ENCODE results near the gene DLGAP1. TPM values are rescaled to one million over a fixed set of nuclear protein-coding genes. Genes with fewer than 3 reads are reported as not detected.

Gene DLGAP1
- total RNA-seq, 1 experiment from 2014 or later: 0.39 TPM

- ChIA-PET CTCF (interaction anchor here (1.3 to 2.8 kb wide), 6 partner anchors 8 to 291 kb away, joined by 3 to 37 read pairs (median 8); no protein-coding TSS in a partner anchor), RAD21 (ENCODE audit: low non-redundant PET in 1 of 2, low total read pairs in 2 of 2, uncharacterized antibody in 2 of 2, unreplicated experiment in 2 of 2) (interaction anchor here in 1 of 2 experiments (2.1 kb wide), 1 partner anchor 165 kb away, joined by 6 read pairs; no protein-coding TSS in a partner anchor), POLR2A (no interaction called here)
- no peak overlapping the region for H3K4me2 ChIP-seq (ENCODE audit: low read length)
- no peaks in the 10 kb centered on the region for H3K36me3 ChIP-seq (ENCODE audit: control insufficient read depth in 1 of 2, insufficient read depth in 2 of 2, low read length in 2 of 2)
- H3K4me3 ChIP-seq (replicated peaks in 1 of 2; ENCODE audit: low read depth in 1 of 2, low read length in 2 of 2): no peak overlapping the region
- no peaks in the 10 kb centered on the region for H3K9me2 ChIP-seq (ENCODE audit: insufficient read depth)
- ATAC-seq (no peak), DNase-seq (ENCODE audit: low read depth, low spot score) (no peak)
- H3K9me3 ChIP-seq (ENCODE audit: control insufficient read depth in 1 of 2, insufficient read depth in 1 of 2, low read depth in 1 of 2, low read length in 2 of 2): no peaks in the 10 kb centered on the region
- no peaks in the 10 kb centered on the region for H3K79me2 ChIP-seq (ENCODE audit: insufficient read depth, low read length)
- TF ChIP-seq EZH2phosphoT487 (IDR thresholded peaks at IDR 0.05; ENCODE audit: borderline replicate concordance) (no peak), POLR2AphosphoS5 (IDR thresholded peaks at IDR 0.05; ENCODE audit: low read depth, low read length) (no peak), EGR1 (IDR thresholded peaks at IDR 0.05; ENCODE audit: low read depth) (no peak), EZH2 (IDR thresholded peaks at IDR 0.05) (no peak), ZFX (IDR thresholded peaks at IDR 0.05) (no peak), YY1 (IDR thresholded peaks at IDR 0.05; ENCODE audit: extremely low read depth, insufficient replicate concordance, low read depth, low read length) (no peak), RAD21 (IDR thresholded peaks at IDR 0.05; ENCODE audit: low read depth) (no peak), TCF7L2 (IDR thresholded peaks at IDR 0.05; ENCODE audit: borderline replicate concordance, extremely low read depth, insufficient read depth, insufficient read length) (no peak), SIN3A (IDR thresholded peaks at IDR 0.05; ENCODE audit: low read depth) (no peak), POLR2A (IDR thresholded peaks at IDR 0.05; ENCODE audit: borderline replicate concordance, extremely low read depth, insufficient read depth, insufficient read length) (no peak), JUND (IDR thresholded peaks at IDR 0.05) (no peak)
- no peak overlapping the region for H3K9ac ChIP-seq (ENCODE audit: low read length)
- H3K4me1 ChIP-seq (ENCODE audit: control insufficient read depth in 1 of 2, insufficient read depth in 2 of 2, low read length in 2 of 2): peaks cover 7 to 16% of the 10 kb centered on the region in 2 experiments
- no peaks in the 10 kb centered on the region for H3K27me3 ChIP-seq (ENCODE audit: insufficient read depth, low read length)
- H3K27ac ChIP-seq (ENCODE audit: low read depth, low read length): no peak overlapping the region
- BruUV-seq (replicated peaks): no TSS peak
- intact Hi-C loops (cut with micrococcal nuclease): loop anchor here (5.0 kb wide), 3 partner anchors 68 to 1353 kb away; no protein-coding TSS in a partner anchor
- H4K20me1 ChIP-seq (ENCODE audit: insufficient read depth): no peaks in the 10 kb centered on the region
- no peak overlapping the region for H2AFZ ChIP-seq (ENCODE audit: low read depth, low read length, poor library complexity, severe bottlenecking)
Measured at GRCh38 chr18:3704556-3705344, 750.4 kb downstream of the DLGAP1 start.

Data from HCT116 (cell line).